Esophagus muscularis mucosa (tissue), 4 donors: Measurements from ENCODE around the gene NDUFAF8.

ENCODE experiments used
- EP300 ChIP-seq: sonication (generic); formaldehyde crosslinking; IDR thresholded peaks from one replicate; pipeline ENCODE4 v1.6.1; 2017; ENCODE audit warnings: antibody characterized with exemption
- POLR2A ChIP-seq: fragments of 450-650 bp; IDR thresholded peaks from one replicate; pipeline ENCODE4 v1.6.1; 2017; ENCODE audit warnings: antibody characterized with exemption, moderate library complexity, mild to moderate bottlenecking, low read depth
- POLR2AphosphoS5 ChIP-seq, 2 donors: sonication (generic); formaldehyde crosslinking; IDR thresholded peaks; one replicate each; pipeline ENCODE4 v1.6.1; 2017; ENCODE audit warnings: antibody characterized with exemption in 2 of 2
- TF ChIP-seq, protein P1 (sequence below), 3 experiments: fragments of 200-600 bp in 2 of 3; fragments of 450-650 bp in 1 of 3; sonication (generic) in 2 of 3; IDR thresholded peaks; one replicate each; pipeline ENCODE4 v1.5.1; 2017 to 2019; ENCODE audit warnings: antibody characterized with exemption in 3 of 3, mild to moderate bottlenecking in 2 of 3, moderate library complexity in 1 of 3

DNA sequence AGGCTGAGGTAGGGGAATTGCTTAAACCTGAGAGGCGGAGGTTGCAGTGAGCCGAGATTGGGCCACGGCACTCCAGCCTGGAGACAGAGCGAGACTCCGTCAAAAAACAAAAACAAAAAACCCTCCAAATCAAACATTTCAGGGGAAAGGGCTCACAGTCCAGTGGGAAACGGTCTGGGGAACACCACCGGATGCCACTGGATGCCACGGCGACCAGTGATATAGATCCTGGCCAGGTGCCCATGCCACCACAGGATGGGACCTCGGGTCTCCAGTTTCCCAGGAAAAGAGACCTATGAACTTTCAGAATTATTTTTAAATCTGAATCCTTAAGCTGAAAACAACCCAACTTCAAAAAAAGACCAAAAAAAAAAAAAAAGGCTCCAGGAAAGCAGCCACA lies 28.7 kb upstream of the NDUFAF8 start:
- TF ChIP-seq, protein P1, sequence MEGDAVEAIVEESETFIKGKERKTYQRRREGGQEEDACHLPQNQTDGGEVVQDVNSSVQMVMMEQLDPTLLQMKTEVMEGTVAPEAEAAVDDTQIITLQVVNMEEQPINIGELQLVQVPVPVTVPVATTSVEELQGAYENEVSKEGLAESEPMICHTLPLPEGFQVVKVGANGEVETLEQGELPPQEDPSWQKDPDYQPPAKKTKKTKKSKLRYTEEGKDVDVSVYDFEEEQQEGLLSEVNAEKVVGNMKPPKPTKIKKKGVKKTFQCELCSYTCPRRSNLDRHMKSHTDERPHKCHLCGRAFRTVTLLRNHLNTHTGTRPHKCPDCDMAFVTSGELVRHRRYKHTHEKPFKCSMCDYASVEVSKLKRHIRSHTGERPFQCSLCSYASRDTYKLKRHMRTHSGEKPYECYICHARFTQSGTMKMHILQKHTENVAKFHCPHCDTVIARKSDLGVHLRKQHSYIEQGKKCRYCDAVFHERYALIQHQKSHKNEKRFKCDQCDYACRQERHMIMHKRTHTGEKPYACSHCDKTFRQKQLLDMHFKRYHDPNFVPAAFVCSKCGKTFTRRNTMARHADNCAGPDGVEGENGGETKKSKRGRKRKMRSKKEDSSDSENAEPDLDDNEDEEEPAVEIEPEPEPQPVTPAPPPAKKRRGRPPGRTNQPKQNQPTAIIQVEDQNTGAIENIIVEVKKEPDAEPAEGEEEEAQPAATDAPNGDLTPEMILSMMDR (IDR thresholded peaks at IDR 0.05) = no peak
- TF ChIP-seq POLR2A (no peak), EP300 (no peak), POLR2AphosphoS5 (IDR thresholded peaks at IDR 0.05) (no peak)
